GM12801 (cell line): ENCODE measurements around the gene GPLD1.

Experiments
- CTCF ChIP-seq: IDR thresholded peaks from one replicate; pipeline ENCODE4 v1.5.1; 2011; ENCODE audit warnings: control low read depth; ENCODE audit not compliant: insufficient read length; ENCODE audit errors: extremely low read depth

Gene GPLD1

GRCh38 chr6:24451581-24452388 lies 37.6 kb downstream of the GPLD1 start:
- no peak for TF ChIP-seq CTCF

- no peak for TF ChIP-seq CTCF
These were observed 40.4 kb downstream of the GPLD1 start for GRCh38 chr6:24448828-24449525.

GRCh38 chr6:24448396-24448795 lies 41.0 kb downstream of the GPLD1 start:
- no peak for TF ChIP-seq CTCF

GRCh38 chr6:24446670-24447069 lies 42.7 kb downstream of the GPLD1 start:
- TF ChIP-seq CTCF, result no peak

GRCh38 chr6:24445704-24446103 lies 43.7 kb downstream of the GPLD1 start:
- no peak for TF ChIP-seq CTCF

GRCh38 chr6:24444588-24444987 lies 44.8 kb downstream of the GPLD1 start:
- no peak for TF ChIP-seq CTCF

GRCh38 chr6:24441599-24441904 lies 47.8 kb downstream of the GPLD1 start:
- TF ChIP-seq CTCF, result no peak
